Measurements from ENCODE around the gene RPP25L. TPM values are rescaled to one million over a fixed set of nuclear protein-coding genes. Genes with fewer than 3 reads are reported as not detected.
A peak's percentile ranks its signal among the peaks of the same experiment; 100 is the strongest.

The RPP25L gene
- total RNA-seq, 1 donor from 2014 or later, result 17.5 TPM

- peak overlapping the region; percentile 87 for H3K4me3 Mint-ChIP-seq
- H3K27ac Mint-ChIP-seq, result peak overlapping the region; percentile 78
- H3K9me3 Mint-ChIP-seq, result no peaks in the 10 kb centered on the region
- DNase-seq (no peak), ATAC-seq (ENCODE audit: low read depth) (no peak)
- peaks cover 2% of the 10 kb centered on the region for H3K36me3 Mint-ChIP-seq (ENCODE audit: low read depth)
- no peaks in the 10 kb centered on the region for H3K27me3 Mint-ChIP-seq
- POLR2A ChIA-PET, result interaction anchor here (0.6 to 5.5 kb wide), 12 partner anchors 9 to 1046 kb away, joined by 3 to 44 read pairs (median 6); partner anchors contain the start of genes ARID3C, DCTN3, FAM219A and GALT
- TF ChIP-seq CTCF (IDR thresholded peaks at IDR 0.05), result no peak
- CTCF ChIA-PET, result interaction anchor here (1.4 to 5.2 kb wide), 4 partner anchors 9 to 27 kb away, joined by 3 to 62 read pairs (median 15); partner anchors contain the start of genes GALT and RPP25L
- intact Hi-C loops (cut with micrococcal nuclease), result loop anchor here (1.0 to 10.0 kb wide), 3 partner anchors 180 to 347 kb away; partner anchors contain the start of genes DNAI1, DNAJB5, FAM219A and KIF24
- H3K4me1 Mint-ChIP-seq, result peaks cover 29% of the 10 kb centered on the region
Observed at GRCh38 chr9:34638138-34638445, 26.2 kb upstream of the RPP25L start.

- no peaks in the 10 kb centered on the region for H3K9me3 Mint-ChIP-seq
- H3K27me3 Mint-ChIP-seq, result no peaks in the 10 kb centered on the region
- peak within 1 kb of the TSS; percentile 87 for H3K4me3 Mint-ChIP-seq
- peaks cover 2% of the 10 kb centered on the region for H3K36me3 Mint-ChIP-seq (ENCODE audit: low read depth)
- DNase-seq, result peak; percentile 93
- POLR2A ChIA-PET, result interaction anchor here (0.6 to 5.5 kb wide), 14 partner anchors 8 to 1047 kb away, joined by 3 to 44 read pairs (median 5); partner anchors contain the start of genes ARID3C, DCTN3, FAM219A and GALT
- H3K27ac Mint-ChIP-seq, result peak within 1 kb of the TSS; percentile 78
- intact Hi-C loops (cut with micrococcal nuclease), result loop anchor here (1.0 to 10.0 kb wide), 6 partner anchors 9 to 347 kb away; partner anchors contain the start of genes DNAI1, DNAJB5, FAM219A and GALT
- CTCF ChIA-PET, result interaction anchor here (1.0 to 5.2 kb wide), 4 partner anchors 9 to 34 kb away, joined by 4 to 62 read pairs (median 15); partner anchors contain the start of genes GALT and RPP25L
- ATAC-seq (ENCODE audit: low read depth), result peak; percentile 95
- peaks cover 29% of the 10 kb centered on the region for H3K4me1 Mint-ChIP-seq
- no peak for TF ChIP-seq CTCF (IDR thresholded peaks at IDR 0.05)
Observed at GRCh38 chr9:34637356-34638137, 25.6 kb upstream of the RPP25L start, which contains the start of gene SIGMAR1. Gene SIGMAR1, minus strand, starts transcription at chr9:34637787. Its CDS starts 90 bp downstream, at chr9:34637697.

DNA sequence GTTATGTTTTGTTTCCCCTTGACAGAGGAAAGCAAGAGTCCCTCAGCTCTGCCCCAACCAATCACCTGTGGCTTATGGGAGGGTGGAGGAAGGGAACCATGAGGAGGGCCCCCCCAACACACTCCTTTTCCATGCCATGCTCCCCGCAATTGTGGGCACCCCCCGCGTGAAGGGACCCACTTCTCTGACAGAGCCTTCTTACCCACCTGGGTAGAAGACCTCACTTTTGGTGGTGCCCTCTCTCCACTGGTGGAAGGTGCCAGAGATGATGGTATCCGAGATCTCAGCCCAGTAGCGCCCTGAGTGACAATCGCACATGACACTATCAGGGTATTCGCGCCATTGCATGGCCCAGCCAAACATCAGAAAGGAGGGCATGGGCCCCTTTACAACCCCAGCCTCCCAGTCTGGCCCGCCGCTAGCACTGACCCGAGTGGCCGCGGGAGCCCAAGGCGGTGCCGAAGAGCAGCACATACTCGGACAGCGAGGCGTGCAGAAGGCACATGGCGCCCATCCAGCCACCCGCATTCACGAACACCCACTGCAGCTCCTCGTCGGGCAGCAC is 25.0 kb upstream of the RPP25L start:
- no peak for DNase-seq
- peaks cover 2% of the 10 kb centered on the region for H3K36me3 Mint-ChIP-seq (ENCODE audit: low read depth)
- no peaks in the 10 kb centered on the region for H3K27me3 Mint-ChIP-seq
- ChIA-PET POLR2A (interaction anchor here (0.7 to 5.5 kb wide), 10 partner anchors 8 to 260 kb away, joined by 3 to 44 read pairs (median 6); partner anchors contain the start of genes DCTN3, FAM219A, GALT and MYORG), CTCF (interaction anchor here (1.0 to 5.2 kb wide), 4 partner anchors 10 to 233 kb away, joined by 3 to 62 read pairs (median 14); partner anchors contain the start of genes GALT and RPP25L)
- peak overlapping the region; percentile 47 for H3K27ac Mint-ChIP-seq
- intact Hi-C loops (cut with micrococcal nuclease), result loop anchor here (1.0 to 10.0 kb wide), 5 partner anchors 9 to 348 kb away; partner anchors contain the start of genes DNAJB5, GALT, KIF24 and NUDT2
- peak; percentile 3 for ATAC-seq (ENCODE audit: low read depth)
- H3K4me3 Mint-ChIP-seq, result peak overlapping the region; percentile 87
- peaks cover 29% of the 10 kb centered on the region for H3K4me1 Mint-ChIP-seq
- H3K9me3 Mint-ChIP-seq, result no peaks in the 10 kb centered on the region
- no peak for TF ChIP-seq CTCF (IDR thresholded peaks at IDR 0.05)

GRCh38 chr9:34635556-34635955 is 23.7 kb upstream of the RPP25L start:
- no peak for TF ChIP-seq CTCF (IDR thresholded peaks at IDR 0.05)
- ATAC-seq (ENCODE audit: low read depth), result no peak
- peaks cover 2% of the 10 kb centered on the region for H3K36me3 Mint-ChIP-seq (ENCODE audit: low read depth)
- H3K9me3 Mint-ChIP-seq, result no peaks in the 10 kb centered on the region
- POLR2A ChIA-PET, result interaction anchor here (0.6 to 5.5 kb wide), 3 partner anchors 15 to 253 kb away, joined by 4 to 44 read pairs (median 5); partner anchors contain the start of genes DCTN3 and RPP25L
- no peak overlapping the region for H3K27ac Mint-ChIP-seq
- intact Hi-C loops (cut with micrococcal nuclease), result loop anchor here (2.0 to 10.0 kb wide), 3 partner anchors 67 to 349 kb away; partner anchors contain the start of genes DNAJB5, KIF24 and NUDT2
- peaks cover 3% of the 10 kb centered on the region for H3K27me3 Mint-ChIP-seq
- H3K4me1 Mint-ChIP-seq, result peaks cover 29% of the 10 kb centered on the region
- DNase-seq, result no peak
- CTCF ChIA-PET, result interaction anchor here (1.2 to 5.2 kb wide), 6 partner anchors 7 to 32 kb away, joined by 3 to 62 read pairs (median 16); partner anchors contain the start of genes DCTN3, GALT and RPP25L
- H3K4me3 Mint-ChIP-seq, result peak overlapping the region; percentile 48
